ENCODE results near the gene KDM4C. TPM values are rescaled to one million over a fixed set of nuclear protein-coding genes. Genes with fewer than 3 reads are reported as not detected.

KDM4C gene
- polyA plus RNA-seq, 1 donor (not counting 4 experiments of a cell fraction or from before 2014, with no cell fraction given), result 17.2 TPM

DNA sequence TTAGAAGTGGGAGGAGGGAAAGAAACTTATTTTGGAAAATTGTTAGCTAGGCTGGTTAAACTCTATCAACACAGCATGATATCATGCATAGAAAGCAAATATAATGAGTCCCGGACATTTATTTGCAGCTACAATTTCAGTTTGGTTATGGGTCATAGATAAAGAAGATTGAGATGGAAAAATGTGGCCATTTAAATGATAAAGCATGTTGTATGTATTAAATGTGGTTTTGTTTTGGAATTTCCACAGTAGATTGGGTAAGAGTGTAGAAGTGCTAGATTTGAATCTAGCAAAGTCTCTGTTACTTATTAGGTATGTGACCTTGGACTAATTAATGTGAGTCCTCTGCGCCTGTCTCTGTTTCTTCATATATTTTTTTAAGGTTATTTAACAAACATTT lies 217.4 kb downstream of the KDM4C start:
- no peak overlapping the region for H3K9ac ChIP-seq (ENCODE audit: control insufficient read depth, extremely low read depth, insufficient read depth, low read length)
- H3K4me1 ChIP-seq (ENCODE audit: control insufficient read depth, extremely low read depth, insufficient read depth, low read length), result no peaks in the 10 kb centered on the region
- dilution Hi-C loops (cut with MboI; ENCODE audit: extremely low pct_ligation_motif_present, low sequenced_read_pairs), result no loop called here
- no peak overlapping the region for H3K27ac ChIP-seq (ENCODE audit: control insufficient read depth, insufficient read depth, low read length)
- TF ChIP-seq, protein P1, sequence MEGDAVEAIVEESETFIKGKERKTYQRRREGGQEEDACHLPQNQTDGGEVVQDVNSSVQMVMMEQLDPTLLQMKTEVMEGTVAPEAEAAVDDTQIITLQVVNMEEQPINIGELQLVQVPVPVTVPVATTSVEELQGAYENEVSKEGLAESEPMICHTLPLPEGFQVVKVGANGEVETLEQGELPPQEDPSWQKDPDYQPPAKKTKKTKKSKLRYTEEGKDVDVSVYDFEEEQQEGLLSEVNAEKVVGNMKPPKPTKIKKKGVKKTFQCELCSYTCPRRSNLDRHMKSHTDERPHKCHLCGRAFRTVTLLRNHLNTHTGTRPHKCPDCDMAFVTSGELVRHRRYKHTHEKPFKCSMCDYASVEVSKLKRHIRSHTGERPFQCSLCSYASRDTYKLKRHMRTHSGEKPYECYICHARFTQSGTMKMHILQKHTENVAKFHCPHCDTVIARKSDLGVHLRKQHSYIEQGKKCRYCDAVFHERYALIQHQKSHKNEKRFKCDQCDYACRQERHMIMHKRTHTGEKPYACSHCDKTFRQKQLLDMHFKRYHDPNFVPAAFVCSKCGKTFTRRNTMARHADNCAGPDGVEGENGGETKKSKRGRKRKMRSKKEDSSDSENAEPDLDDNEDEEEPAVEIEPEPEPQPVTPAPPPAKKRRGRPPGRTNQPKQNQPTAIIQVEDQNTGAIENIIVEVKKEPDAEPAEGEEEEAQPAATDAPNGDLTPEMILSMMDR (optimal IDR thresholded peaks at IDR 0.05 in 1 of 3, IDR thresholded peaks at IDR 0.05 in 1 of 3, conservative IDR thresholded peaks at IDR 0.05 in 1 of 3; ENCODE audit: extremely low read depth in 1 of 3, insufficient read depth in 2 of 3, low read length in 3 of 3), result no peak
- no peaks in the 10 kb centered on the region for H4K20me1 ChIP-seq (ENCODE audit: control insufficient read depth, extremely low read depth, insufficient read depth, low read length)
- H3K9me3 ChIP-seq (ENCODE audit: control insufficient read depth, low read depth, low read length), result no peaks in the 10 kb centered on the region
- H3K4me2 ChIP-seq (ENCODE audit: control insufficient read depth, extremely low read depth, insufficient read depth, low read depth, low read length), result no peak overlapping the region
- H3K36me3 ChIP-seq (ENCODE audit: control insufficient read depth in 2 of 2, extremely low read depth in 1 of 2, insufficient read depth in 2 of 2, low read length in 2 of 2), result no peaks in the 10 kb centered on the region
- H3K4me3 ChIP-seq (ENCODE audit: control insufficient read depth in 2 of 3, extremely low read depth in 1 of 3, insufficient read depth in 2 of 3, low read depth in 1 of 3, low read length in 3 of 3), result no peak overlapping the region
- H2AFZ ChIP-seq (ENCODE audit: control insufficient read depth, low read length), result no peak overlapping the region
- H3K27me3 ChIP-seq (ENCODE audit: control insufficient read depth, extremely low read depth, insufficient read depth, low read length), result no peaks in the 10 kb centered on the region
- no peaks in the 10 kb centered on the region for H3K79me2 ChIP-seq (ENCODE audit: control insufficient read depth, insufficient read depth, low read length)
- DNase-seq (ENCODE audit: low read depth, low spot score) (no peak), FAIRE-seq (no peak)
- no peaks in the 10 kb centered on the region for H3K9me1 ChIP-seq (ENCODE audit: control insufficient read depth, extremely low read depth, insufficient read depth, low read length)

DNA sequence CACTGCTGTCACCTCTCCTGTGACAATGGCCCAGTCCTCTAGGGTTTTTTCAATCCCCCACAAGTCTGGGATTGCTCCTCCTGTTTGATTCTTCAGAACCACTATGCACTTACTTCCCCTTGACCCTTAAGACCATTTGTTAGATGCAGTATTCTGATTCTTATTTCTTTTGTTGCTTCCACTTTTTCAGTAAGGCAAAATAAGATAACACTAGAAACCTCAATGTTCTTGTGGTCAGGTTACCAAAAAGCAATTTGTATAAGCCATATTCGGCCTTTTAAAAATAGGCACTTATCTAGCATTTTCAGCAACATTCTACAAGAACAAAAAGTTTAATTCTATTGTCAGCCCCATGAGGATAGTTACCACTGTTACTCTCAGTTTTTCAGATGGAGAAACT lies 220.0 kb downstream of the KDM4C start:
- DNase-seq (ENCODE audit: low read depth, low spot score), result no peak
- no peaks in the 10 kb centered on the region for H3K9me1 ChIP-seq (ENCODE audit: control insufficient read depth, extremely low read depth, insufficient read depth, low read length)
- no peaks in the 10 kb centered on the region for H3K4me1 ChIP-seq (ENCODE audit: control insufficient read depth, extremely low read depth, insufficient read depth, low read length)
- H3K4me3 ChIP-seq (ENCODE audit: control insufficient read depth in 2 of 3, extremely low read depth in 1 of 3, insufficient read depth in 2 of 3, low read depth in 1 of 3, low read length in 3 of 3), result no peak overlapping the region
- no peak overlapping the region for H3K27ac ChIP-seq (ENCODE audit: control insufficient read depth, insufficient read depth, low read length)
- no peaks in the 10 kb centered on the region for H4K20me1 ChIP-seq (ENCODE audit: control insufficient read depth, extremely low read depth, insufficient read depth, low read length)
- no peaks in the 10 kb centered on the region for H3K9me3 ChIP-seq (ENCODE audit: control insufficient read depth, low read depth, low read length)
- dilution Hi-C loops (cut with MboI; ENCODE audit: extremely low pct_ligation_motif_present, low sequenced_read_pairs), result no loop called here
- no peak overlapping the region for H2AFZ ChIP-seq (ENCODE audit: control insufficient read depth, low read length)
- no peak overlapping the region for H3K4me2 ChIP-seq (ENCODE audit: control insufficient read depth, extremely low read depth, insufficient read depth, low read depth, low read length)
- FAIRE-seq, result no peak
- no peaks in the 10 kb centered on the region for H3K27me3 ChIP-seq (ENCODE audit: control insufficient read depth, extremely low read depth, insufficient read depth, low read length)
- TF ChIP-seq EZH2 (IDR thresholded peaks at IDR 0.05; ENCODE audit: low read length), result no peak
- TF ChIP-seq, protein P1 (optimal IDR thresholded peaks at IDR 0.05 in 1 of 3, IDR thresholded peaks at IDR 0.05 in 1 of 3, conservative IDR thresholded peaks at IDR 0.05 in 1 of 3; ENCODE audit: extremely low read depth in 1 of 3, insufficient read depth in 2 of 3, low read length in 3 of 3), result no peak
- H3K79me2 ChIP-seq (ENCODE audit: control insufficient read depth, insufficient read depth, low read length), result no peaks in the 10 kb centered on the region
- no peak overlapping the region for H3K9ac ChIP-seq (ENCODE audit: control insufficient read depth, extremely low read depth, insufficient read depth, low read length)
- no peaks in the 10 kb centered on the region for H3K36me3 ChIP-seq (ENCODE audit: control insufficient read depth in 2 of 2, extremely low read depth in 1 of 2, insufficient read depth in 2 of 2, low read length in 2 of 2)
